Common myeloid progenitor, CD34-positive (primary cell): ENCODE data around the gene ATAD3A.
"Not testable (repeated sequence)": the region's sequence is repeated elsewhere in the genome, so short reads cannot be mapped to it uniquely, and the experiment has no call there.

ENCODE experiments used
- CTCF ChIA-PET: fragments of 350-600 bp; sonication (Branson Sonifier 250); formaldehyde crosslinking; loops from one replicate; lab custom pipeline; 2021; ENCODE audit warnings: antibody characterized with exemption; lab: Charles Lee
- POLR2A ChIA-PET: fragments of 350-600 bp; sonication (Branson Sonifier 250); formaldehyde crosslinking; loops from one replicate; lab custom pipeline; 2021; ENCODE audit warnings: antibody characterized with exemption; lab: Charles Lee
- DNase-seq, 3 donors: peaks; one replicate each; pipeline versions ENCODE4 v3.0.0 to v3.0.0-alpha.2; 2013
- H3K27ac ChIP-seq, 2 experiments: 1 replicate in 1 of 2; 2 replicates in 1 of 2; pipeline ENCODE4 v1.7.0; 2013; ENCODE audit warnings: inconsistent platforms in 2 of 2, low read length in 2 of 2, mild to moderate bottlenecking in 2 of 2, low read depth in 1 of 2, moderate library complexity in 1 of 2; ENCODE audit not compliant: severe bottlenecking in 2 of 2, insufficient read depth in 1 of 2, poor library complexity in 1 of 2
- H3K27me3 ChIP-seq, 5 experiments: replicated peaks in 2 of 5; 1 replicate in 3 of 5; 2 replicates in 2 of 5; pipeline versions ENCODE4 v1.6.1 to v1.7.0; 2013; ENCODE audit warnings: low read length in 4 of 5, mild to moderate bottlenecking in 2 of 5, moderate library complexity in 2 of 5, inconsistent platforms in 1 of 5; ENCODE audit not compliant: insufficient read depth in 5 of 5, control insufficient read depth in 4 of 5
- H3K36me3 ChIP-seq, 4 experiments: 1 replicate in 2 of 4; 2 replicates in 2 of 4; pipeline versions ENCODE4 v1.6.1 to v1.7.0; 2013; ENCODE audit warnings: low read length in 3 of 4, control low read depth in 1 of 4, mild to moderate bottlenecking in 1 of 4; ENCODE audit not compliant: control insufficient read depth in 4 of 4, insufficient read depth in 4 of 4
- H3K4me1 ChIP-seq, 4 experiments: 1 replicate in 3 of 4; 2 replicates in 1 of 4; pipeline versions ENCODE4 v1.6.1 to v1.7.1; 2013; ENCODE audit warnings: low read length in 3 of 4, mild to moderate bottlenecking in 3 of 4, control low read depth in 1 of 4, inconsistent platforms in 1 of 4, moderate library complexity in 1 of 4; ENCODE audit not compliant: control insufficient read depth in 4 of 4, insufficient read depth in 4 of 4; ENCODE audit errors: control extremely low read depth in 1 of 4
- H3K4me3 ChIP-seq, 7 experiments: 1 replicate in 4 of 7; 2 replicates in 3 of 7; pipeline versions ENCODE4 v1.5.1 to v1.7.0; 2013; ENCODE audit warnings: mild to moderate bottlenecking in 7 of 7, low read length in 6 of 7, moderate library complexity in 6 of 7, inconsistent platforms in 2 of 7, low read depth in 2 of 7, control low read depth in 1 of 7; ENCODE audit not compliant: insufficient read depth in 4 of 7, control insufficient read depth in 1 of 7; ENCODE audit errors: extremely low read depth in 1 of 7
- H3K9me3 ChIP-seq, 5 experiments: 1 replicate in 4 of 5; 2 replicates in 1 of 5; pipeline versions ENCODE4 v1.6.1 to v1.7.1; 2013; ENCODE audit warnings: low read length in 4 of 5, mild to moderate bottlenecking in 2 of 5, inconsistent platforms in 1 of 5, low read depth in 1 of 5, moderate library complexity in 1 of 5; ENCODE audit not compliant: control insufficient read depth in 4 of 5, insufficient read depth in 2 of 5; ENCODE audit errors: control extremely low read depth in 1 of 5
- WGBS: methylation state at CpG from one replicate; pipeline ENCODE4 v1.1.5; 2013; ENCODE audit not compliant: insufficient coverage; 5-methylcytosine and 5-hydroxymethylcytosine counted together

Gene ATAD3A

DNA sequence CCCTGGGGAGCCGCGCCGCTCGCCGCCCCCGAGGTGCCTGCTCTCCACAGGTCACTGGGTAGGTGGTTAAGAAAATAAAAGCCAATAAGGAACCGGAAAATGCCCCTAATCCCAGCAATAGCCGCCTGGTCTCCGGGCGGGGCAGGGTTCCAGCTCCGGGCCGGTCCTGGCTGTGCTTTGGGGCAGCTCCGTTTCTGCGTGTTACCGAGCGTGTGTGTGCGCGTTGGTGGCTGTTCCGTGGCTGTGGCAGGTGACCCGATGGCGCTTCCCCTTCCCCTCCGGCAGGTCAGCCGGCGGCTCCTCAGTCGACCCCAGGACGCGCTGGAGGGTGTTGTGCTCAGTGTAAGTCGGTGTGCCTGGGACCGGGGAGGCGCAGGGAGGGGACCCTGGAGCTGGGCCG lies 11.3 kb downstream of the ATAD3A start:
- not testable (repeated sequence) for H3K27ac ChIP-seq
- WGBS = 96% methylated on average over 15 of the region's 31 CpGs

DNA sequence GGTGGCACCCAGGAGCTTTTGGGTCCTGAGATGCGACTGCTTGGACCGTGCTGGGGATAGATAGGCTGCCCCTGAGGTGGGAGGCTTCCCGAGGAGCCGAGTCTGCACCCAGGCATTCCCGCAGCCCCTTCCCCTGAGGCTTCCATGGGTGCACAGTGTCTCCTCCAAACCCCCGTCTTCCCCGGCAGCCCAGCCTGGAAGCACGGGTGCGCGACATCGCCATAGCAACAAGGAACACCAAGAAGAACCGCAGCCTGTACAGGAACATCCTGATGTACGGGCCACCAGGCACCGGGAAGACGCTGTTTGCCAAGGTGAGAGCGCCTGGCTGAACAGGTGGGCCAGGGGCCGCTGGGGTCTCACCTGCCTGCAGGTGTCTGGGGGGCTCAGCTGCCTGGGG lies 11.7 kb downstream of the ATAD3A start:
- DNase-seq, H3K27ac ChIP-seq, POLR2A ChIA-PET, CTCF ChIA-PET, H3K4me3 ChIP-seq, H3K9me3 ChIP-seq, H3K4me1 ChIP-seq, H3K27me3 ChIP-seq: not testable (repeated sequence)
- peaks cover 2 to 44% (median 17%) of the 10 kb centered on the region in 4 experiments for H3K36me3 ChIP-seq
- WGBS = 96% methylated on average over 11 of the region's 17 CpGs

More for the DNA sequence above, 11.3 kb downstream of the ATAD3A start:
- H3K9me3 ChIP-seq, H3K27me3 ChIP-seq, H3K4me1 ChIP-seq, DNase-seq, POLR2A ChIA-PET, H3K4me3 ChIP-seq: not testable (repeated sequence)
- H3K36me3 ChIP-seq = peaks cover 2 to 42% (median 17%) of the 10 kb centered on the region in 4 experiments
- CTCF ChIA-PET = interaction anchor here (0.6 kb wide), 1 partner anchor 35 kb away, joined by 4 read pairs; no protein-coding TSS in a partner anchor

DNA sequence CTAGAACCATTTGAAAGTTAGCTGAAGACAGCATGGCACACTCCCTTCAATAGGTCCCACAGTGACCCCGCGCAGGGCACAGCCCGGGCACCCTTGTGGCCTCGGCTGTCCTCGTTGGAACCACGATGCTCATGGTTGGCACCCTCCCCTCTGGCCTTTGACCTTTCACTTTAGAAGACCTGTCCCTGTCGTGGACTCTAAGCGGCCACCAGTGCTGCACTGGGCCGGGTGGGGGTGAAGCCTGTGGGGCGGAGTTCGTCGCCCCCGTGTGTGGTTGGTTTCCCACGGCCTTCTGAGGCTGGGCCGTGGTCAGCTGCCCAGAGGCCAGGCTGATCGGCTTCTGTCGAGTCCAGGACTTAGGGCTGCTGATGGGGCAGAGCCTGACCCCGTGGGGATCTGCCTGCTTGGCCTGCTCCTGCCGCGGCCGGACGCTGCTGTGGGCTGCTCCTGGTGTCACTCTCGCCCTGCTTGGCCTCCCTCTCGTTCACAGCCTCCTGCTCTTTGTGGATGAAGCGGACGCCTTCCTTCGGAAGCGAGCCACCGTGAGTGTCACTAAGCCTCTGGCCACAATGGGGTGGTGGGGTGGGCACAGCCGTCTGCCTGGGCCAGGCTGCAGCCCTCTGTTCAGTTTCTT lies 12.9 kb downstream of the ATAD3A start:
- peaks cover 4 to 51% (median 24%) of the 10 kb centered on the region in 4 experiments for H3K36me3 ChIP-seq
- H3K9me3 ChIP-seq, H3K4me1 ChIP-seq, H3K27ac ChIP-seq, DNase-seq, POLR2A ChIA-PET, H3K27me3 ChIP-seq, H3K4me3 ChIP-seq: not testable (repeated sequence)
- CTCF ChIA-PET = interaction anchor here (1.3 kb wide), 1 partner anchor 22 kb away, joined by 3 read pairs; no protein-coding TSS in a partner anchor
- 99% methylated on average over 22 of the region's 30 CpGs for WGBS

DNA sequence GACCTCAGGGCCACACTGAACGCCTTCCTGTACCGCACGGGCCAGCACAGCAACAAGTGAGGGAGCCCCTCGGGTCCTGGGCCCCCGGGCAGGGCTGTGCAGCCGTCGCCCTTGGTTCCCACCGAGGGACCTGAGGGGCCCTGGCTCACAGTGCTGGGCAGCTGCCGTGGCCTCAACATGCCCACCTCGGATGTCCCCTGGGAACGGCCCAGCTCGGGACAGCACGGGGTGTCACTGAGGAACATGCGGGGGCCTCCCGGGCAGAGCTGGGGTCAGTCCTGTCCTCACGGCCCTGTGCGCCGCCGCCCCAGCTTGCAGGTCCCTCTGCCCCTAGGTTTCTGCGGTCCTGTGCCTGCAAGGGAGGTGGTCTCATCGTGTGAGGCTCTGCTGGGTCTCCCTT lies 14.5 kb downstream of the ATAD3A start:
- POLR2A ChIA-PET, H3K4me3 ChIP-seq, DNase-seq, H3K27me3 ChIP-seq, H3K4me1 ChIP-seq, H3K9me3 ChIP-seq, H3K27ac ChIP-seq: not testable (repeated sequence)
- H3K36me3 ChIP-seq = peaks cover 4 to 45% (median 24%) of the 10 kb centered on the region in 4 experiments
- 93% methylated on average over 2 of the region's 21 CpGs for WGBS
- CTCF ChIA-PET = interaction anchor here (1.3 kb wide), 1 partner anchor 20 kb away, joined by 3 read pairs; no protein-coding TSS in a partner anchor

DNA sequence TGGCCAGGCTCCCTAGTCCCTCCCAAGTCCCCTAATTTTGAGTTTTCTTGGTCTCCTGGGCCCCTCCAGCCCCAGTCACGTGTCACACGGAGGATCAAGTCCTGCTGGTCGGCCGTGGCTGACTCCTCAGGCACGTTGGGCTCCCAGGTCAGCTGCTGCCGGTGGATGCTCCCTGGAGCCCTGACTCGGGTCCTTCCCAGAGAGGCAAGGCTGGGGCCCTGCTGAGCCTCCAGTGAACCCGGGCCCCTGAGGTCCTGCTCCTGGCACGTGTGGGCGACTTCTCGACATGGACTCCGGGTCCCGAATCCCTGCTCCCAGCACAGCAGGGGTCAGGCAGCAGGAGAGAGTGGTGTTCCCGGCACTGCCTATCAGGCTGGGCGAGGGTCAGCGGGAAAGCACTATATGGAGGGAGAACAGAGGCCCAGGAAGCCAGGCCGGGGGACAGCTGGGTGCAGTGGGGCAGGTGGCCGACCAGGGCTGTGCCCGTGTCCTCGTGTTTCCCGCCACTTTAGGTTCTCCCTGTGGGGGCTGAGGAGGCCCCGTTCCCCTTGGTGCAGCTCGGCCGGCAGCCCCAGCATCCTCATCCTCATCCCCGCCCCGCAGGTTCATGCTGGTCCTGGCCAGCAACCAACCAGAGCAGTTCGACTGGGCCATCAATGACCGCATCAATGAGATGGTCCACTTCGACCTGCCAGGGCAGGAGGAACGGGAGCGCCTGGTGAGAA lies 15.3 kb downstream of the ATAD3A start:
- Histone ChIP-seq H3K4me1 (no peaks in the 10 kb centered on the region), H3K9me3 (peaks cover 0 to 9% (median 6%) of the 10 kb centered on the region in 5 experiments), H3K27me3 (no peaks in the 10 kb centered on the region), H3K4me3 (no peak overlapping the region), H3K27ac (no peak overlapping the region), H3K36me3 (peaks cover 4 to 45% (median 22%) of the 10 kb centered on the region in 4 experiments)
- WGBS = 99% methylated on average over 24 of the region's 31 CpGs
- ChIA-PET CTCF (interaction anchor here (0.5 kb wide), 1 partner anchor 179 kb away, joined by 3 read pairs; no protein-coding TSS in a partner anchor), POLR2A (no interaction called here)
- DNase-seq = no peak

DNA sequence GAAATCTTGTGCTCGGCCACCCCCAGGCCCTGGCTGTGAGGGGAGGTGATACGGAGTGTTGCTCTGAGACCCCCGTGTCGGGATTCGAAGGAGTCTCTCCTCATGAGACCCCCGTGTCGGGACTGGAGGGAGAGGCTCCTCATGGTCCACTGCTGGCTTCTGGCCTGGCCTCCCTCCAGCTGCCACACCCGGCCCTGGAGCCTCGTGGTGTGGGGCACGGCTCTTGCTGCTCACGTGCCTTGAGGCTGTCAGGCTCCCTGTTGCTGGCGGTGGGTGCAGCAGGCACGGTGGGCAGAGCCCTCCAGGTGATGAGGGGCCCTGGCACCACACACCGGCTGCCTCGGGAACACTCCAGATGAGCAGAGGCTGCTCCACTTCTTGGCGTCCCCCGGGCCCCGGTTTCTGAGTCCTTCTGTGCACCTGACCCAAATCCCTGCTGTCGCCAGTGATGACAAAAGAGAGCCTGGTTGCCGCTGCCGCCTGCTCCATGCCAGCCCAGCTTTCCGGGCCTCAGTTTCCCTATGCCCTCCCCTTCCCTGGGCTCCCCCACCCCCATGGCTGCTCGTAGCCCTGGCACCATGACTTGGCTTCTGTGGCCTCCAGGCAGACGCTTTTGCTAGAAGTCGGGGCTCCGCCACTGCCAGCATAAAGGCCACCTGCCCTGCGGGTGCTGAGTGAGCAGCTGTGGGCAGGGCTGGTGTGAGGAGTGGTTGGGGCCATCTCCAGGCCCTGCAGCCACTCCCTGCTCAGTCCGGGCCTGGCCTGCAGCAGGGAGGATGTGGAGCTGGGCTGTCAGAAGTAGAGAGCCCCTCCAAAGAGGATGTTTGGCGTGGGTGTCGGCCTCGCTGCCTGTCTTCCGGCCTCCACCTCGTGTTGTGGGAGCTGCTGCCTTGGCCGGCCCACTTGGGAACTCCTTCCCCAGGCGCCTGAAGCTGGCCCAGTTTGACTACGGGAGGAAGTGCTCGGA lies 16.6 kb downstream of the ATAD3A start:
- Histone ChIP-seq H3K4me3 (no peak overlapping the region), H3K27ac (no peak overlapping the region), H3K4me1 (no peaks in the 10 kb centered on the region), H3K9me3 (peaks cover 0 to 9% (median 6%) of the 10 kb centered on the region in 5 experiments), H3K27me3 (no peaks in the 10 kb centered on the region), H3K36me3 (peaks cover 4 to 42% (median 22%) of the 10 kb centered on the region in 4 experiments)
- ChIA-PET POLR2A (no interaction called here), CTCF (interaction anchor here (0.5 to 0.7 kb wide), 2 partner anchors 17 to 22 kb away, joined by 3 read pairs; no protein-coding TSS in a partner anchor)
- DNase-seq = no peak
- 95% methylated on average over 30 of the region's 37 CpGs for WGBS
